ENCODE results near the gene MSLN.

The MSLN gene

GRCh38 chr16:722835-723633 lies 37.5 kb upstream of the MSLN start:
- no peak overlapping the region for H3K27ac ChIP-seq (ENCODE audit: poor library complexity, severe bottlenecking)
- H3K4me3 ChIP-seq (ENCODE audit: severe bottlenecking): no peak overlapping the region
- H3K36me3 ChIP-seq (ENCODE audit: low read depth): no peaks in the 10 kb centered on the region
- no peaks in the 10 kb centered on the region for H3K9me3 ChIP-seq (ENCODE audit: severe bottlenecking)
- no peaks in the 10 kb centered on the region for H3K27me3 ChIP-seq (ENCODE audit: insufficient read depth, poor library complexity, severe bottlenecking)
- DNase-seq (ENCODE audit: low spot score): no peak
- ATAC-seq (ENCODE audit: low read depth): no peak
- peaks cover 3% of the 10 kb centered on the region for H3K4me1 ChIP-seq (ENCODE audit: insufficient read depth, poor library complexity, severe bottlenecking)
- no peak for TF ChIP-seq CTCF (IDR thresholded peaks at IDR 0.05; ENCODE audit: poor library complexity, severe bottlenecking)

- H3K9me3 ChIP-seq (ENCODE audit: severe bottlenecking): no peaks in the 10 kb centered on the region
- H3K27me3 ChIP-seq (ENCODE audit: insufficient read depth, poor library complexity, severe bottlenecking): no peaks in the 10 kb centered on the region
- peaks cover 3% of the 10 kb centered on the region for H3K4me1 ChIP-seq (ENCODE audit: insufficient read depth, poor library complexity, severe bottlenecking)
- ATAC-seq (ENCODE audit: low read depth) (no peak), DNase-seq (ENCODE audit: low spot score) (no peak)
- no peak overlapping the region for H3K27ac ChIP-seq (ENCODE audit: poor library complexity, severe bottlenecking)
- H3K36me3 ChIP-seq (ENCODE audit: low read depth): no peaks in the 10 kb centered on the region
- TF ChIP-seq CTCF (IDR thresholded peaks at IDR 0.05; ENCODE audit: poor library complexity, severe bottlenecking): no peak
- H3K4me3 ChIP-seq (ENCODE audit: severe bottlenecking): no peak overlapping the region
Measured at GRCh38 chr16:723695-724094, 36.8 kb upstream of the MSLN start.

- ATAC-seq (ENCODE audit: low read depth): no peak
- Histone ChIP-seq H3K27ac (ENCODE audit: poor library complexity, severe bottlenecking) (no peak overlapping the region), H3K4me1 (ENCODE audit: insufficient read depth, poor library complexity, severe bottlenecking) (peaks cover 3% of the 10 kb centered on the region), H3K9me3 (ENCODE audit: severe bottlenecking) (no peaks in the 10 kb centered on the region), H3K36me3 (ENCODE audit: low read depth) (no peaks in the 10 kb centered on the region), H3K4me3 (ENCODE audit: severe bottlenecking) (no peak overlapping the region), H3K27me3 (ENCODE audit: insufficient read depth, poor library complexity, severe bottlenecking) (no peaks in the 10 kb centered on the region)
- no peak for DNase-seq (ENCODE audit: low spot score)
- no peak for TF ChIP-seq CTCF (IDR thresholded peaks at IDR 0.05; ENCODE audit: poor library complexity, severe bottlenecking)
Measured at GRCh38 chr16:724188-725040, 36.1 kb upstream of the MSLN start.

- Histone ChIP-seq H3K27ac (ENCODE audit: poor library complexity, severe bottlenecking) (no peak overlapping the region), H3K36me3 (ENCODE audit: low read depth) (no peaks in the 10 kb centered on the region), H3K9me3 (ENCODE audit: severe bottlenecking) (no peaks in the 10 kb centered on the region), H3K27me3 (ENCODE audit: insufficient read depth, poor library complexity, severe bottlenecking) (no peaks in the 10 kb centered on the region), H3K4me1 (ENCODE audit: insufficient read depth, poor library complexity, severe bottlenecking) (peaks cover 1% of the 10 kb centered on the region), H3K4me3 (ENCODE audit: severe bottlenecking) (no peak overlapping the region)
- ATAC-seq (ENCODE audit: low read depth) (no peak), DNase-seq (ENCODE audit: low spot score) (no peak)
- no peak for TF ChIP-seq CTCF (IDR thresholded peaks at IDR 0.05; ENCODE audit: poor library complexity, severe bottlenecking)
Measured at GRCh38 chr16:725041-725376, 35.5 kb upstream of the MSLN start.
